SK-MEL-5 (cell line): Measurements from ENCODE around the gene SLC30A2. TPM values are rescaled to one million over a fixed set of nuclear protein-coding genes. Genes with fewer than 3 reads are reported as not detected.
A peak's percentile ranks its signal among the peaks of the same experiment; 100 is the strongest.

Experiments used
- DNase-seq: peaks from one replicate; pipeline ENCODE4 v3.0.0-alpha.2; 2016; ENCODE audit warnings: low read depth, low spot score
- in situ Hi-C: cut with HindIII; loops from 2 replicates; pipeline ENCODE4 v1.10.0; 2016; ENCODE audit warnings: low sequenced_read_pairs, high pct_unique_total_duplicates, low pct_unique_long_range_greater_than_20kb
- total RNA-seq: library from RNA; depleted of rRNA; stranded (reverse); fragments of >200 nt; shearing (Covaris generic); gene quantifications from 2 replicates; pipeline ENCODE4 v1.2.3, GENCODE V29; 2014

Gene SLC30A2
- total RNA-seq, 1 experiment from 2014 or later, result not detected

DNA sequence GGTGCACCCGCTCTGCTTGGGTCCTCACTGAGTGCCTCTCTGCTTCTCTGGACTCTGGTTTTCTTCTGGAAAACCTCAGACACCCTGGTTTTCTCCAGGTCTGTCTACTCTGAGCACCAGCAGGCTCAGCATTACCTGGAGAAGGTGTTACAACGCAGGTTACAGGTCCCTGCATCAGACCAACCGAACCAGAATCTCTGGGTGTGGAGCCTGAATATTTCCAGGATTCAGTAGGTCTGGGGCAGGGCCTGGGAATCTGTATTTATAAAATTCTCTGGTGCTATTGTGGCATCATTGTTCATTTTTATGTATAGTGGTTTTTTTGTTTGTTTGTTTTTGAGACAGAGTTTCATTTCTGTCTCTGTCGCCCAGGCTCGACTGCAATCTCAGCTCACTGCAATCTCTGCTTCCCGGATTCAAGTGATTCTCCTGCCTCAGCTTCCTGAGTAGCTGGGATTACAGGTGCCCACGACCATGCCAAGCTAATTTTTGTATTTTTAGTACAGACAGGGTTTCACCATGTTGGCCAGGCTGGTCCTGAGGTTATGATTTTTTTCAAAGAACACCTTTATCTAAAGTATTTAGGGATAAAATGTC lies 1.5 kb upstream of the SLC30A2 start:
- no peak for DNase-seq
- in situ Hi-C loops, result no loop called here

- DNase-seq, result no peak
- in situ Hi-C loops, result no loop called here
Measured at GRCh38 chr1:26046246-26047095, 553 bp upstream of the SLC30A2 start.

DNA sequence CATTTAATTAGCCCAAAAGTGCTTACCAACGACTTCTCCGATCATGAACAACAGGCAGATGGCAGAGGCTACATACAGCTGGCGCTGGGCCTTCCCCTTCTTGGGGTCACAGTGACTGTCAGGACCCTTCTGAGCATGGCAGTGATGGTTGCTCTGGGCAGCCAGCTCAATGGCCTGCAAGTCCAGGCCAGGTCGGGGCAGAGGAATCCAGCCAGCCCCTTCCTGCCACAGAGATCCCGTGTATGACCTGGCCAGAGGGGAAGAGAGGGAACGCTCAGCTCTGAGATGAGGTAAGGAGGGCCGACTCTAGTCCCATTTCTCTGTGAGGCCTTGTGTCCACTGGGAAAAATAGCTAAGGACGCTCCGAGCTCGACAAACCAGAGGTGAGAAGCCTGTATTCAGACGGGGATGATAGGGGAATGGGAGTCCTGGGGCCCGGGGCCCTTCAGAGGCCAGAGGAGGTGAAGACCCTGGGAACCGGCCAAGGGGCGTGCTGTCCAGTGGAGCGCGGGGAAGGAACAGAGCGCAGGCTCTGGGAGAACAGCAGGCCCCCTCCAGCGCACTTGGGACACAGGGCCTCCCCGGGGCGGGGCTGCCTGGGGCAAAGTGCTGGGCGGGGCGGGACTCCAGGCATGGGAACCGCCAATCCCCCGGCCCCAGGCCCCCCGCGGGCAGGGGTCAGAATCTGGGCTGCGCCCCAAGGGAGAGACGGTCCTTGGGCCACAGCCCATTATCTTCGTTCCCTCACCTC lies 772 bp downstream of the SLC30A2 start:
- in situ Hi-C loops, result no loop called here
- no peak for DNase-seq

GRCh38 chr1:26044414-26044813 lies 1.5 kb downstream of the SLC30A2 start:
- no peak for DNase-seq
- in situ Hi-C loops, result no loop called here

DNA sequence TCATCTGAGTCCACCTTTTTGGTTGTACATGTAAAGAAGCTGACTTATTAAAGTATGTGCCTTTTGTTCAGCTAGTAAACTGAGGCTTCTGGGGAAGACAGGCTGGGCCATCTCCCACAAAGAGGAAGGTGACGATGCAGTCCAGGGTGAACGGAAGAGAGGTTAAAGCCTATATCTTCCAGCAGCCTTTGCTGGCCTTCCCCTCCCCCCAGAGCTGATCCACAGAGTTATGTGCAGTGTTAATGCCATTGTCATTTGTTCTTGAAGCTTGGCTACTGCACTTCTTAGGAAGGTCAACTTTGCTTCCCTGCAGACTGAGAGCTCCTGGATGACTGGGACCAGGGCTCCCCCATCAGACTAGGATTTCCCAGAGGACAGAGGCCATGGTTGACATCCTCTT lies 2.2 kb downstream of the SLC30A2 start:
- no peak for DNase-seq
- in situ Hi-C loops, result no loop called here

GRCh38 chr1:26041978-26042377 lies 3.9 kb downstream of the SLC30A2 start:
- in situ Hi-C loops, result no loop called here
- DNase-seq, result no peak

GRCh38 chr1:26041401-26041800 lies 4.5 kb downstream of the SLC30A2 start:
- in situ Hi-C loops, result no loop called here
- DNase-seq, result no peak

GRCh38 chr1:26038904-26039303 lies 7.0 kb downstream of the SLC30A2 start:
- no peak for DNase-seq
- in situ Hi-C loops, result no loop called here

- DNase-seq, result no peak
- in situ Hi-C loops, result no loop called here
Measured at GRCh38 chr1:26038477-26038876, 7.4 kb downstream of the SLC30A2 start.

GRCh38 chr1:26037904-26038303 lies 8.0 kb downstream of the SLC30A2 start:
- in situ Hi-C loops, result no loop called here
- no peak for DNase-seq

GRCh38 chr1:26036756-26037281 lies 9.1 kb downstream of the SLC30A2 start:
- no peak for DNase-seq
- in situ Hi-C loops, result no loop called here

GRCh38 chr1:26035959-26036755 lies 9.8 kb downstream of the SLC30A2 start:
- in situ Hi-C loops, result no loop called here
- DNase-seq, result peak; percentile 65

- DNase-seq, result peak; percentile 86
- in situ Hi-C loops, result no loop called here
Measured at GRCh38 chr1:26035203-26035958, 10.5 kb downstream of the SLC30A2 start.

DNA sequence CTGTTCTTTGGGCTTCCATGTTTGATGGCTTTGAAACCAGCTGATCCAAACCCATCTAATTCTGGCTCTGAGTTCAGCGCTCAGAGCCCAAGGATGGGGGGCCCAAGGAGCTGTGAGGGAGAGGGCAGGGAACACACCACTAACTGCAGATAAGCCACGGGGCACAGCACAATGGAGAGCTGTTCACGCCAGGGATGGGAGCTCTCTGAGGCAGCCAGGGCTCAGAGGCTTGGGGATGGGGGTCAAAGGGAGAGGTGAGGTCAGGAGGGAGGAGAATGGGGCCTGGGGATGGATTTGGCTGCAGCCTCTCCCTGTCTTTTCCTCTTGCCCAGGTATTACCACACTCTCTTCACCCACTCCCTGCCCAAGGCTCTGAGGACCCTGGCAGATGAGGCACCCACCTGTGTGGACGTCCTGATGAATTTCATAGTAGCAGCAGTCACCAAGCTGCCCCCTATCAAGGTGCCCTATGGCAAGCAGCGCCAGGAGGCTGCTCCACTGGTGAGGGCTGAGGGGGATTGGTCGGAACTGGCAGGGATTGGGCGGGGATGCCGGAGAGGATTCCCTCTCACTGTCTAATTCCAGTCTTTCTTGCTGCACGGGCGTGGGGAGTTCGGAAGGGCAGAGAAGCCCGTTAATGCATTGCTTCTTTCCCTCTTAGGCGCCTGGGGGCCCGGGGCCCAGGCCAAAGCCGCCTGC lies 11.3 kb downstream of the SLC30A2 start:
- in situ Hi-C loops, result no loop called here
- no peak for DNase-seq

GRCh38 chr1:26032656-26033357 lies 13.1 kb downstream of the SLC30A2 start:
- in situ Hi-C loops, result no loop called here
- DNase-seq, result no peak
